ENCODE measurements around the gene FIGN. TPM values are rescaled to one million over a fixed set of nuclear protein-coding genes. Genes with fewer than 3 reads are reported as not detected.

The FIGN gene
- total and polyA plus RNA-seq, 2 donors (not counting 1 experiment from before 2014, with no cell fraction given) = 1.5 to 1.6 TPM

DNA sequence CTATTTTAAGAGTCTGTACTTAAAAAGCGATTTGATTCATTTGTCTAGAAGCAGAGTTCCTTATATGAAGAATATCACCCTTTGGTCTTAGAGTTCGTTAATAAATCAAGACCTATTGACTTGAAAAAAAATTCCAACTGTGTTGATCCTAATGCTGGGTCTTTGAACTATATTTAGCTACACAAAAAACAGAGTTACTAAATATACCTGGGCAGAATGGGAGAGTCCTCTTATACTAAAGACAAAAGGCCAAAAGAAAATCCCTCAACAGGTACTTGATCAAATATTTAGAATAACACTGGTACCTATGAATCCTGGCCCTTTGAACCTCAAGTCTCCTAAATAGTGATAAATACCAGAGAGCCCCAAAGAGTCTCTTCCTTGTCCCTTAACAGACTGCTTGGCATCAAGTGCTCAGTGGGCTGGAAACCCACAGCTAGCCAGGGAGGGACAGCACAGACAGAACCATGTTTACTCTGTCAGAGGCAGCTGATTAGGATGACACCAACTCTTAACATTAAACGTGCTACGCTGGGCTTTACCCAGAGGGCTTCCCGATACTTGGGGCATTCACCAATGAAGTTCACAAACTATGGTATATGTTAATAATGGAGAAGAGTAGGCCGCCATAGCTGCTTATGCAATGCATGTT is 95.1 kb downstream of the FIGN start:
- Histone ChIP-seq H3K4me1 (ENCODE audit: control insufficient read depth, extremely low read depth, insufficient read depth, low read length) (no peaks in the 10 kb centered on the region), H3K27ac (ENCODE audit: insufficient read depth, low read length) (no peak overlapping the region), H3K27me3 (ENCODE audit: control insufficient read depth, insufficient read depth, low read length) (no peaks in the 10 kb centered on the region), H3K4me2 (ENCODE audit: extremely low read depth, insufficient read depth, low read length) (no peak overlapping the region), H3K9me3 (ENCODE audit: control insufficient read depth, insufficient read depth, low read depth, low read length) (no peaks in the 10 kb centered on the region), H3K4me3 (replicated peaks in 1 of 4; ENCODE audit: control extremely low read depth in 1 of 4, insufficient read depth in 1 of 4, low read depth in 3 of 4, low read length in 4 of 4) (no peak overlapping the region), H4K20me1 (ENCODE audit: control insufficient read depth, extremely low read depth, insufficient read depth, low read length) (no peaks in the 10 kb centered on the region), H3K79me2 (ENCODE audit: control insufficient read depth, insufficient read depth, low read length) (no peaks in the 10 kb centered on the region), H2AFZ (ENCODE audit: low read length) (no peak overlapping the region), H3K9ac (ENCODE audit: insufficient read depth, low read length) (no peak overlapping the region), H3K36me3 (ENCODE audit: control insufficient read depth, insufficient read depth, low read length) (no peaks in the 10 kb centered on the region)
- no peak for DNase-seq (ENCODE audit: low read depth in 2 of 2)
- no peak for TF ChIP-seq EZH2 (IDR thresholded peaks at IDR 0.05; ENCODE audit: low read length, missing control alignments)
- TF ChIP-seq, protein P1, sequence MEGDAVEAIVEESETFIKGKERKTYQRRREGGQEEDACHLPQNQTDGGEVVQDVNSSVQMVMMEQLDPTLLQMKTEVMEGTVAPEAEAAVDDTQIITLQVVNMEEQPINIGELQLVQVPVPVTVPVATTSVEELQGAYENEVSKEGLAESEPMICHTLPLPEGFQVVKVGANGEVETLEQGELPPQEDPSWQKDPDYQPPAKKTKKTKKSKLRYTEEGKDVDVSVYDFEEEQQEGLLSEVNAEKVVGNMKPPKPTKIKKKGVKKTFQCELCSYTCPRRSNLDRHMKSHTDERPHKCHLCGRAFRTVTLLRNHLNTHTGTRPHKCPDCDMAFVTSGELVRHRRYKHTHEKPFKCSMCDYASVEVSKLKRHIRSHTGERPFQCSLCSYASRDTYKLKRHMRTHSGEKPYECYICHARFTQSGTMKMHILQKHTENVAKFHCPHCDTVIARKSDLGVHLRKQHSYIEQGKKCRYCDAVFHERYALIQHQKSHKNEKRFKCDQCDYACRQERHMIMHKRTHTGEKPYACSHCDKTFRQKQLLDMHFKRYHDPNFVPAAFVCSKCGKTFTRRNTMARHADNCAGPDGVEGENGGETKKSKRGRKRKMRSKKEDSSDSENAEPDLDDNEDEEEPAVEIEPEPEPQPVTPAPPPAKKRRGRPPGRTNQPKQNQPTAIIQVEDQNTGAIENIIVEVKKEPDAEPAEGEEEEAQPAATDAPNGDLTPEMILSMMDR (conservative IDR thresholded peaks at IDR 0.05 in 1 of 2, IDR thresholded peaks at IDR 0.05 in 1 of 2; ENCODE audit: low read depth in 1 of 2, low read length in 2 of 2) = no peak

DNA sequence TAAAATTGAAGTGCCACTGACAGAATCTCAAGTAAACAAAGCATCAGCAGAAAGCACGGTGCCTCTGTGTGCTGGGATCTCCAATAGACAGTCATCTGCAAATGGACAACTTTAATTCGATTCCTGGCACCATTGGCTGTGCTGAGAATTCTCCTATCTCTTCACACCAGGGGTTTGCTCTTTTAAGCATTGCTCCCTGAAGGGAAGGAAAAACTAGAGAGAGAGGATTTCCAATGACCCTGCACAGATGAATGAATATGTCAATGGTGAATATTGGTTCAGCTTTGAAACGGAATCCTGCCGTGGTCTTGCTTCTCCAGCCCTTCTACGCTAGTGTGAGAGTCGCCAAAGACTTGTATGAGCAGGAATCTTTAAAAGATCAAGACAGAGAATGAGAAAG is 97.9 kb downstream of the FIGN start:
- Histone ChIP-seq H3K27me3 (ENCODE audit: control insufficient read depth, insufficient read depth, low read length) (no peaks in the 10 kb centered on the region), H3K4me1 (ENCODE audit: control insufficient read depth, extremely low read depth, insufficient read depth, low read length) (no peaks in the 10 kb centered on the region), H3K27ac (ENCODE audit: insufficient read depth, low read length) (no peak overlapping the region), H4K20me1 (ENCODE audit: control insufficient read depth, extremely low read depth, insufficient read depth, low read length) (no peaks in the 10 kb centered on the region), H3K4me3 (replicated peaks in 1 of 4; ENCODE audit: control extremely low read depth in 1 of 4, insufficient read depth in 1 of 4, low read depth in 3 of 4, low read length in 4 of 4) (no peak overlapping the region), H3K4me2 (ENCODE audit: extremely low read depth, insufficient read depth, low read length) (no peak overlapping the region), H3K36me3 (ENCODE audit: control insufficient read depth, insufficient read depth, low read length) (no peaks in the 10 kb centered on the region), H3K9ac (ENCODE audit: insufficient read depth, low read length) (no peak overlapping the region), H2AFZ (ENCODE audit: low read length) (no peak overlapping the region), H3K79me2 (ENCODE audit: control insufficient read depth, insufficient read depth, low read length) (no peaks in the 10 kb centered on the region), H3K9me3 (ENCODE audit: control insufficient read depth, insufficient read depth, low read depth, low read length) (no peaks in the 10 kb centered on the region)
- TF ChIP-seq, protein P1 (conservative IDR thresholded peaks at IDR 0.05 in 1 of 2, IDR thresholded peaks at IDR 0.05 in 1 of 2; ENCODE audit: low read depth in 1 of 2, low read length in 2 of 2) = no peak
- no peak for TF ChIP-seq EZH2 (IDR thresholded peaks at IDR 0.05; ENCODE audit: low read length, missing control alignments)
- DNase-seq (ENCODE audit: low read depth in 2 of 2) = no peak

DNA sequence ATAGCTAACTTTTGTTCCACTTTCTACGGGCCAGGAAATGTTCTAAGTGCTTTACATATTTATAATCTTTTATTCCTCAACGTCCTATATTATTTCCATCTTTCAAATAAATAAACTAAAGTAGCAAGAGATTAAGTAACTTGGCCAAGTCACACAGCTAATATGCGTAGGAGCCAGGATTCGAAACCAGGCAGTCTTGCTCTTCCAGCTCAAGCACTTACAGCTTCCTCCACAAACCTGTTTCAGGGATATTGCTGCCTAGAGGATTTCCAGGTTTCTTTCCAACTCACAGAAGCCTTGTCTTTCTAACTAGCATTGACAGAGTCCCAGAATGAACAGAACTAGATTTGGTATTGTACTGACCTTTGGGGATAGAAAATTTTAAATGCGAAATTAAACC is 102.5 kb downstream of the FIGN start:
- H3K79me2 ChIP-seq (ENCODE audit: control insufficient read depth, insufficient read depth, low read length) = no peaks in the 10 kb centered on the region
- H3K4me3 ChIP-seq (replicated peaks in 1 of 4; ENCODE audit: control extremely low read depth in 1 of 4, insufficient read depth in 1 of 4, low read depth in 3 of 4, low read length in 4 of 4) = no peak overlapping the region
- no peaks in the 10 kb centered on the region for H4K20me1 ChIP-seq (ENCODE audit: control insufficient read depth, extremely low read depth, insufficient read depth, low read length)
- DNase-seq (ENCODE audit: low read depth in 2 of 2) = no peak
- H3K27me3 ChIP-seq (ENCODE audit: control insufficient read depth, insufficient read depth, low read length) = no peaks in the 10 kb centered on the region
- H3K9ac ChIP-seq (ENCODE audit: insufficient read depth, low read length) = no peak overlapping the region
- no peaks in the 10 kb centered on the region for H3K4me1 ChIP-seq (ENCODE audit: control insufficient read depth, extremely low read depth, insufficient read depth, low read length)
- no peak overlapping the region for H2AFZ ChIP-seq (ENCODE audit: low read length)
- no peak for TF ChIP-seq EZH2 (IDR thresholded peaks at IDR 0.05; ENCODE audit: low read length, missing control alignments)
- TF ChIP-seq, protein P1 (conservative IDR thresholded peaks at IDR 0.05 in 1 of 2, IDR thresholded peaks at IDR 0.05 in 1 of 2; ENCODE audit: low read depth in 1 of 2, low read length in 2 of 2) = no peak
- H3K4me2 ChIP-seq (ENCODE audit: extremely low read depth, insufficient read depth, low read length) = no peak overlapping the region
- no peaks in the 10 kb centered on the region for H3K9me3 ChIP-seq (ENCODE audit: control insufficient read depth, insufficient read depth, low read depth, low read length)
- no peaks in the 10 kb centered on the region for H3K36me3 ChIP-seq (ENCODE audit: control insufficient read depth, insufficient read depth, low read length)
- H3K27ac ChIP-seq (ENCODE audit: insufficient read depth, low read length) = no peak overlapping the region

All from fibroblast of lung (primary cell).